NK-92 (cell line): Measurements from ENCODE around the gene SH3TC2.

Experiments used
- DNase-seq: peaks from one replicate; lab custom pipeline; 2025; ENCODE audit not compliant: unreplicated experiment; lab: John Stamatoyannopoulos, UW

SH3TC2 gene

DNA sequence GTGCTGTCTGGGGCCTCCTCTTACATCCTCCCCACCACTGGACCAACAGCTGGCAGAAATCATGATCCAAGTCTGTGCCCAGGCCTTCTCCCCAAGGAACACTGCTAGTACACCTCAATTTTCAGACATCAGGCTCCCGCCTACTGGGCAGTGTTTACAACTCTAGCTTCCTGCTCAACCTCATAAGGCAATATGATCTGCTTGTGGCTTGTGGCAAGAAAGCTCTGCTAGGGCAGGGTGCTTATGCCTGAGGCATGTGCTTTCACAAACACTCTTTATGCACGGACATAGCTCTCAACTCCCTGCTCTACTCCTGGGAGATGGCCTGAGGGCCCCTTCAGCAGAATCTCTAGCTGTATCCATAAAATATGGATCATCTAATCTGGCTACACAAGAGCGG is 32.5 kb downstream of the SH3TC2 start:
- DNase-seq: no peak

DNA sequence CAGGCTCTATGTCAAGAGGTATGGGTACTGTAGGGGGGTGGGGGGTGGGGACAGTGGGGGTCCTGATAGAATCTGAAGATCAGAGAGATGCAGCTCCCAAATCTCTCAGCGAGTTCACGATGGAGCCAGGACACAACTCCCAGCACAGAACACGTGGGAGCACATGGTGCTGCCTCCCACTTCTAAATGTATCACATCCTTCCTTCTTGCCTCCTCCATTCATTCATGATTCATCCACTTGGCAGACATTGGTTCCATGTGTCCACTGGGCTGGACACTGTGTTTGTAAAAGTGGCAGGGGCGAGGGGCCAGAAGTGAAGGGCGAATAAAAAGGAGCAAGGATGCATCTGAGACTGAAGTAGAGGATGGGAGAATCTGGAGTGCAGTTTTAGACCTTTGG is 33.9 kb downstream of the SH3TC2 start:
- no peak for DNase-seq

DNA sequence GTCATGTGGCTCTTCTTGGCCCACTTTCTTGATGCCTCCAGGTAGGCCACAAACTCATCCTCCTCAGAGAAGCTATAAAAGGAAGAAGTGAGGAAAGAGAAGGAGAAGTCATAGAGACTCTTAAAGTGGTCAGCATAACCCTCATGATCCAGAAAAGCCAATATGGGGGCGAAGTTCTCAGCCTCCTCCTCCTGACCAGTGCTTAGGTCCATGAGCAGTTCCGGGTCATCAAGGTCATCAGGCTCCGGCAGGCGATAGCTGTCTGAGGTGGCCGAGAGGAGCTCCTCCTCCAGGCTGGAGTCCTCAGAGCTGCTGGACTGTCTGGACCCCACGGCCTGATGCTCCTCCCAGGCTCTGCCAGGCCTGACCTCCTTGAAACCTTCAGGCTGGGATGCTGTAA is 34.7 kb downstream of the SH3TC2 start:
- DNase-seq: no peak

DNA sequence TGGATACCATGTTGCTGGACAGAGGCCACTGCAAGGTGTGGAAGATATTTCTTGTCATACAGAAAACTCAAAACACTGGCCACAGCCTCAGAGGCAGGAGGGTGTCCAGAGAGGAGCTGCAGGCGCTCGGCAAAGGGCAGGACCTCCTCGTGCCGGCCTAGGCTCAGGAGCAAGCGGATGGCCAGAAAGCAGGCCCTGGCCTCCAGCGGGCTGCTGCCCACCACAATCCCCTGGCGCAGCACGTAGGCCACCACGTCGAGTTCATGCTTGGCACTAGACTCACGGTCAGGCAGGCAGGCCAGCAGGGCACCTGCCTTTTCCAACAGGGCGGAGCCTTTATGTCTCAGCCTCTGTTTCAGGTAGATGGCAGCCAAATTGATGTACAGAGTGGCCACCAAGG is 35.2 kb downstream of the SH3TC2 start:
- DNase-seq: no peak

DNA sequence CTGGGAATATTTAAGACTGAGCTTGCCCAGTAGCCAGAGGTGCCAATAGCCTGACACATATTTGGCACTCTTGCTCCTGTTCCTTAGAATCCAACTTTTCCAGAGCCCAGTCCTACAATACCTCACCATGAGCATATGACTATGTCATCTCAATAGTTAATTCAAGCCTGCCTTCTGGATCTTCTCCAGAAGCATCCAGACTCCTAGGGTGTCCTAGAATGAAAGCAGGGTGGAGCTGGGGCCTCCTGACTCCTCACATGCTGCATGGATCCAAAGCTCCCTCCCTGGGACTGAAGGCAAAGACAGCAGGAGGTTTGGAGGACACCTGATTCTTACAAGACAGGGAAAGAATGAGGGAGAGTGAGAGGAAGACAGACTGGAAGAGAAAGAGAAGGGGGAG is 37.9 kb downstream of the SH3TC2 start:
- no peak for DNase-seq

DNA sequence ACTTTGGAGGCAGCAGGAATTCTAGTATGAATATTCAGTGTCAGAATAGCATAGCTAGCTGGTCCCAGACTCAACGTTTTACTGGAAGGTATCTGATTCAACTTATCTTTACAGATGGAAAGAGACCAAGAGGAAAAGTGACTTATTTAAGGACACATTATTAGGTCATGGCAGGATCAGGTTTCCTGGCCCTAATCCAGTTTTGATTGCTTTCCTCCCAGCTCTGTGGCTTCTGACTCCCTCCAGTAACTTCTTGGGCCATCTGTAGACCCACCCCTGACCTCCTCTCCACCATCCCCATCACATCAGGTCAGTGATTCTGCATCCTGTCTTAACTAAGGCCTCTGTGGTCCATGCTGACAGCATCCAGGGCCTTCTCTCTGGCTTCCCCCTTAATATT is 38.4 kb downstream of the SH3TC2 start:
- no peak for DNase-seq

DNA sequence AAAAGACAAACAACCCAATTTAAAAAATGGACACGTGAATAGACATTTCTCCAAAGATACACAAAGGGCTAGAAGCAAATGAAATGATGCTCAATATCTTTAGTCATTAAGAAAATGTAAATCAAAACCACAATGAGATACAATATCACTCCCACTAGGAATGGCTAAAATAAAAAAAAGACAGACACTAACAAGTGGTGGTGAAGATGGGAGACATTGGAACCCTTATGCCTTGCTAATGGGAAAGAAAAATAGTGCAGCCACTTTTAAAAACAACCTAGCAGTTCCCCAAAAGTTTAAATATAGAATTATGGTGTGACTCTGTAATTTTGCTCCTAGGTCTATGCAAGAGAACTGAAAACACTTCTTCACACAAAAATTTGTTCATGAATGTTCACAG is 40.7 kb downstream of the SH3TC2 start:
- no peak for DNase-seq

DNA sequence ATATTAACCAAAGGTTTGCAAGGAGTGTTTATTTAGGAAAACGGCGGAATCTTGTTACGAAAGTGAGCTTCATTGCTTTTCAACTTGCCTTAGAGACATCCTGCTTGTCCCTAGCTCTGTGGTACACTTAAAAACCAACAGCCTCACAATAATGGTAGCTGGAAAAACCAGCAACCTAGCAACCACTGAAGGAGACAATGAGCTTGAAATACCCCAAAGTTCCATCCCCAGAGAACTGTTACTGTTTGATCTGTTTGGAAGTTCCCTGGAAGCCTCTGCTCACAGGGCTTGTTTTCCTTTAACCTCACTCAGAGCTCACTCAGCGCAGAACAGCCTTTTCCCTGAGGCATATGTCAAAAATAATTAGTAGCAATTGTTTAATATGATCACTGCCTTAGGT is 43.2 kb downstream of the SH3TC2 start:
- no peak for DNase-seq

DNA sequence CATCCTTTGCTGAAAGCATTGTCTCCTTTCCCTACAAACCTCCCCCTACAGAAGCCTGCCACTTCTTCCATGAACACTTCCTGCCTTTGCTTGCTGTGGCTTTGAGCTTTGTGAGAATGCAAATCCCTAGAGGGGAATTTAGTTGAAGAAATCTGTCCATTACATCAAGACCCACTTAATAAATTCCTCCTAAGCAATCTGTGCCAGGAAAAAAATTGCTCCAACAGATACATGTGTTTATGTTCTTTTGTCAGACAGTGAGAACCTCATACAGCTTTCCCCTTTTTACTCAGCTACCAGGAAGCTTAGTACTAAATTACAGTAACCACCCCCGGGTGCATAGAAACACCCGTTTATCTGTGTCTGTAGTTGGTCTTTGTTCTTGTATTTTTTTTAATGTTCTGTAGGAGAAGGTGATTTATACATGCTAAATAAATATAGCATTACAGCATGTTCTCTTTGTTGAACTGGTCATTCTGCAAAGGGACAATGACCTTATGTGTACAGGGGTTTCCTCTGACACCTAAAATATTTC is 43.9 kb downstream of the SH3TC2 start:
- no peak for DNase-seq

DNA sequence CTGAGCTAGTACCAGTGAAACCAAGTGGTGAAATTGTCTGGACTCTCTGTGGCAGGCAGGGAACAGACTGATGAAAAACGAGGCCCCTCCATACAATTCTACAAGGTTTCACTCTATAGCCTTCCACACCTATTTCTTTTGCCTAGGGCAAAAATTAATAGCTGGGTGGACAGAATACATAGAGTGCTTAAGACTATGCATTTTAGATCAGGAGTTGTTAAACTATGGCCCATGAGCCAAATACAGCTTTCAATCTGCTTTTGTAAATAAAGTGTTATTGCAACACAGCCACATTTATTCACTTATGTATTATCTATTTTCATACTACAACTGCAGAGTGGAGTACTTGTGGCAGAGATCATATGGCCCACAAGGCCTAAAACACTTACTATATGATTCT is 45.2 kb downstream of the SH3TC2 start:
- no peak for DNase-seq

DNA sequence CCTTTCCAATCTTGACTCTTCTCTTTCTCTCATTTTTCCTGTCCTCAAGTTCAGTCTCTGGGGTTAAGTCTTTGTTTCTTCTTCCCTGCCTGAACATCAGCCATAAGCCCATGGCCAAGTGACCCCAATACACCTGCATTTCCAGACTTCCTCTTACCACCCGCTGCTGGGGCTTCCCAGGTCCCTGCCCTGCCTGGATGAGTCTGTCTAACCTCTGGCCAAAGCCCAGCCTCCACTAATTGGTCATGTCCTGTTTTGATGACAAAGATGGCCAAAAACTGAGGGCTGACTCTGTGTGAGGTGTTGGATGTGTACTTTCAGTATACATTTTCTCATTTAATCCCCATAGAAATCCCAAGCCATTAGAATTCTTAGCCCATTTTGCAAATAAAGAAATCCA is 47.3 kb downstream of the SH3TC2 start:
- no peak for DNase-seq

DNA sequence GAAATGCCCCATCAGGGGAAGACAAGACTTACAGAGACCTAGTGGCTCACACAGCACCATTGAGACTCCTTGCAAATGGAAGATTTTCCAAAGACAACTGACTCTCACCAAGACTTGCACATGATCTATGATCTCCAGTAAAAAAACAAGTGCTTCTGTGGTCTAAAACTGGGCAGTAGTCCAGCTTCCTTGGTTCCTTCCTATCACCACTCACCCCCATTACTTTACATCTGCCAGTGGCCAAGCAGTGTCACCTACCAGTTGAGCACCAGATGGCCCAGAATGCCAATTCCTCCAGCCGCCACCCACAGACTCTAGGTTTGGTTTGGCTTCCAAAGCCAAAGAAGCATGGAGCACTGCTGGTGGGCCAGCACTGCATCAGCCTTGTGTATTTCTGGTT is 47.7 kb downstream of the SH3TC2 start:
- no peak for DNase-seq

DNA sequence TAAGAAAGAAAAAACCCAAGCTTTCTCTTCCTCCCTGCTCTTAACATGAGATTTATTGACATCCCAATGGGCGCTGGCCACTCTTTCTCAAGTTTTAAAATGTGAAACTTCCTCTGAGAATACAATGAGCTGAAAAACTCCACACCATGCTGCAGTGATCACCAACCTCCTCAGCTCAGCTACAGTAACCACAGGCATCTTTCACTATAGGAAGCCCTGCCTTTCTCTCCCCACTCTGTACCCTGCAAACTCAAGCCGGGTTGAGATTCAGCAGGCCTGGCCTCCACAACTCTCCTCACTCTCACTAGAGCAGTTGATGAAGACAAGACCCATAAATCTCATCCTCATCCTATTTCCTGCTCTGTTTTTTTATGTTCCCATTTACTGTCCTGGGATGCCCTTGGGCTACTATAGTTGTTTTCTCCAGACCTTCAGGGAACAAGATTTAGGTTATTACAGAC is 48.3 kb downstream of the SH3TC2 start:
- no peak for DNase-seq

DNA sequence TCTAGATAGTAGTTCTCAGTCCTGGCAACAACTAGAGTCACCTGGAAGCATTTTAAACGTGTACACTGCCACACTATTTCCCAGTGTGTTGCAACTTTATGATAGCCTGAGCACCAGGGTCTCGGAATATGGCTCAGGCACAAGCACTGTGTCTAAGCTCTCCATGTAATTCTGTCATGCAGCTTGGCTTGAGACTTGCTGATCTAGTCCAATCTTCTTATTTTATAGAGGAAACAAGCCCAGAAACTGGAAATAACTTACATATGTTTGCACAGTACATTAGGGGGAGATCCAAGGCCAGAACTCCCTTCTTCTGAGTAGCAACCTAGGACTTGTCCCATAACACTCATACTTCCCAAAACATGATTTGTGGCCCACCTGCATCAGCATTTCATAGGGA is 49.1 kb downstream of the SH3TC2 start:
- no peak for DNase-seq

DNA sequence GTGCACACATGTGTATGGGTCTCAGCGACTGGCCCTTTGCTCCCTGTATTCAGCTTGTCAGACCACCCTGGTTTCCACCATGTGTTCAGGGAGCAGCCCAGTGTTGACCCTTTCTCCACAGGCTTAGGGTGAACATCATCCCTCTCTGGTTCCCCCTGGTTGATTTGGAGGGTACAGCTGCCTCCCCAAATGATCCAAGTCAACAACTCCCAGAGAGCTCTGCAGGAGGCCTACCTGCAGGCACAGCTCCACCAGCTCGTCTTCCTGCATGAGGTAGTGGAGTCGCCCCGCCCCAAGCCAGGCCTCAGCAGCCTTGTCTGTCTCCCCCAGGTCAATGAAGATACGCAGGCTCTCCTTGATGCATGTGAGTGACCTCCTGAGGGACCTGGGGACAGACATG is 50.5 kb downstream of the SH3TC2 start:
- DNase-seq: no peak

DNA sequence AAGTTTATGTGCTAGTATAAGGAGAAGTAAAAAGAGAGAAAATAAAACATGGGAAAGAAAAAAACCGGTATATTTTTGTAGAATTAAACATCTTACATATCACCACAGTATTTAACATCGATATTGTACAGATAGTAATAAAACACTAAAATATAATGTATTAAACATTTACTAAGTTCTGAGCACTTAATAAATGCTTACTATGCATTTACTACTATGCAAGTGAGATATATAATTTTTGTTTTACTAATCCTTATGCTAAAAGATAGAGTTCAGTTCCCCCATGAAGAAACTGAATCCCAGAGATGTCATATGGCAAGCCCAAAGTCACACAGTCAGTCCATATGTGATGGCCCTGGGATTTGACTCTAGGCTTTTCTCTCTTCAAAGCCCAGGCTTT is 51.1 kb downstream of the SH3TC2 start:
- DNase-seq: no peak

DNA sequence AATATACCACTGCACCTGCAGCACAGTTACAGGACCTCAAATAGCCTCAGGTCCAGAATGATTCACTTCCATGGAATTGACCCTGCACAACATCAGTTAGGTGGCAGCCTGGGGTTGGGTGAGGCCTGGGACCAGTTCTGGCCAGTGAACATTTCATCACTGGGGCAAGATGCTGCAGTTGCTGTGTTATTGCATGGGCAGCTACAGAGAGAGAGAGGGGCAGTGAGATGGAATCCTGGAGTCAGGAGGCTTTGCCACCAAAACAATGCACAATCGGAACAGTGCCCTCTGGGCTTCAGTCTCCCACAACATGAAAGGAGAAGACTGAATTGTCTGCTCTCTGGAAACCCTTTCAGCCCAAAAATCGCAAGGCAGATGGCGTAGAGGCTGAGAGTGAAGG is 51.8 kb downstream of the SH3TC2 start:
- no peak for DNase-seq

DNA sequence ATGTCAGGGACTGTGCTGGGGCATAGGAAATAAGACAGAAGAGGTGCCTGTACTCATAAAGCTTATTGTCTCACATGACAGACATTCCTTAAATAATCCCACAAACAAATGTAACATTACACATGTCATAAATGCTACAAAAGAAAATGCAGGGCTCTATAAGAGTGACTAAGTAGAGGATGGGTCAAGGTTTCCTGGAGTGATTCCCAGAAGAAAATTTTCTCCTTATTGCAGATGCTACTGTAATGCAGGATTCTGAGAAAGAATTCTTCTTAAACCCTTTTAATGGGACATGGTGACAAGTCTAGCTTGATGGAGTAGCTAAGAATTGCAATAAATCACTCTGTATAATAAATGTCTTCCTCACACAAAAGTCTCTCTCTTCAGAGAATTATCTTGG is 55.7 kb downstream of the SH3TC2 start:
- no peak for DNase-seq

DNA sequence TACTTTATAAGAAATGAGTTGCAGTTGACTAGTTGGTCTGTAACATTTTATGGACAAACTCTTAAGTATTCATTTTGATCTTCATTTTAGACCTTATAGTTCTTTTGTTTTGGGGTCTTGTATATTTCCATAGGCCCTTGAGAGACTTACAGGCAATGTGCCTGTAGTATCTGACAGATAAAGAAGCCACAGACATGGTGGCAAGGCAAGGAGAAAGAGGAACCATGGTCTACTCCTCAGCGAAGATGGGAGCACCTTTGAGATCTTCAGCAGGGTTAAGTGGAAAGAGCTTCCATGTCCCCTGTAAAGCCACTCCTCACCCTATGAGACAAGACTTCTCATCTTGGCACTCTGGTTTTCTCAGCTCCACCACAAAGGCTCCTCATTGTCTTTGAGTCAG is 56.4 kb downstream of the SH3TC2 start:
- DNase-seq: no peak

DNA sequence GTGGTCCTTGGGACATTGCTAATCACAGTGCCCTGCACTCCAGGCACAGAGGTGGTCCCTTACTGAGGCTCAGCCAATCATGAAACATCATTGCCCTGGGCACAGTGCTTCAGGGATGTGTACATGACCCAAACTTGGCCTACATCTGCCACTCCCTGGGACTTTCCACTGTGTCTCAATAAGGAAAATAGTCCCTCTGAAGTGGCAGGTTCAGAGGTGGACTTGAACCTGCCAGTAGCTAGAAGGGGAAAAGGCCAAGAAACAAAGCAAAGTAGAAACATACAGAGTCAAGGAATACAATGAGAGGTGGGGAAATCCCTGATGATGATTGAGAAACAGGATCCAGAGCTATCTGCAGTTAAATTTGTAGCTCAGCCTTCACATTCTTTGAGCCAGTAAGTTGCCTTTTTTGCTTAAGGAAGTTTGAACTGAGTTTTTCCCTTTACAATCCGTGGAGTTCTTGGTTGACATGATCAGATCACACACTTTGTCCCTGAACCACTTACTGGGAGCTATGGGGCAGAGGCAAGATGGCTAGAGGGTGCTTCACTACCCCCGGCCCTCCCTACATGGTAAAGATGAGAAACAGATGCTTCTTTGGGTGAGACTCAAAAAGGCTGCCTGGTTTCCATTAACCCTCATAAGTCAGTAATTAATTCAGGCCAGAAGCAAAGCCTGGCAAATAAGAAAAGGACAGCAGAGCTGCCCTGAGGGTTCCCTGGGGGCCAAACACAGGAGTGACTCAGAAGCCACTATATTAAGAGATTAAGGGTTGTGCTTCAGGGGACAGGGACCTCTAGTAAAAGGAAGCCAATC is 57.6 kb downstream of the SH3TC2 start:
- DNase-seq: no peak

DNA sequence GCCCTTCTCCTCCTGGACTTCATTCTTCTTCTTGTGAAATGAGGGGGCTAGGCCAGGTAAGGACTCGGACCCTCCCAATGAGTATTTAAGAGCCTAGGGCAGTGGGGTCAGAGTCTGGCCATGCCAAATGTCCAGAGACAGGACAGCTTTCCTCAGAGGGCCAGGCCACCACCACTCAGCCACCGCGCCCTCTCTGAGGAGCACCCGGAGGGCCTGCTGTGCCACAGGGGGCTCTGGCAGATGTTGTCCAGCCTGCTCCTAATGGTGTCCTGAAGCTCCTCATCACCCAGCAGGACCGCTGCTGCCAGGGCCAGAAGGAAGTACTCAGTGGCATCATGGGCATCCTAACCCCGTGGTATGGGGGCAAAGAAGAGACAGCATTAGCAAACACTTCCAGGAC is 58.3 kb downstream of the SH3TC2 start:
- DNase-seq: no peak

DNA sequence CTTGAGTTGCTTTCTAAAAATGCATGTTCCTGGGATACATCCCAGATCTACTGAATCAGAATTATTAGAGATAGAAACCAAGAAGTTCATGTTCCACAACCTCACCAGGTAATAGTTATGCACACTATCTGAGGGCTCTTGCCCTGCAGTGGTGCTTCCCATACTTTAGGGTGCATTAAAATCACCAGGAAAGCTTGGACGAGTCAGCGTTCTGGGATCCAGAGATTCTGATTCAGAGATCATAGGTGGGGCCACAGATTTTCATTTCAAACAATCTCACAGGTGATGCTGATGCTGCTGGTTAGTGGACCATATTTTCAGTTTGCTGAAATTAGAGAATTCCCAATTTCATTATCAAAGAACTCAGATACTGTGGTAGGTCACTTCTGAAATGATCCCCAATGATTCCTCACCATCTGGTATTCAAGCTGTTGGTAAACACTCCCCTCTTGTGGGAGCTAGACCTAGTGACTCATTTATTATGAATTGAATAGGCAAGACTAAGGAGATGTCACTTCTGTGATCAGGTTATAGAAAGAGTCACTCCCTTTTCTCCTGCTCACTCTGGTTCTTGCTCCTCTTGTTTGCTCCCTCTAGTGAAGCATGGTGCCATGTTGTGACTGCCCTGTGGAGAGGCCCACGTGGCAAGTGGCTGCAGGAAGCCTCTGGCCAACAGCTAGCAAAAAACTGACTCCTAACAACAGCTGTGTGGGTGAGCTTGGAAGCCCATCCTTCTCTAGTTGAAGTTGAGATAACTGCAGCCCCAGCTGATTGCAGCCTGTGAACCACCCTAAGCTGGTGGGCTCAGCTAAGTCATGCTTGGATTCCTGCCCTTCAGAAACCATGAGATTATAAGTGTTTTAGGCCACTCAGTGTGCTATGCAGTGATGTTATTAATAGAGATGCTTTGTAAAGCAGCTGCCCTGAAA is 59.8 kb downstream of the SH3TC2 start:
- no peak for DNase-seq
